Uterus (tissue), 4 donors: Measurements from ENCODE around the gene DNAAF1. TPM values are rescaled to one million over a fixed set of nuclear protein-coding genes. Genes with fewer than 3 reads are reported as not detected.

Experiments used
- DNase-seq, 2 donors: peaks; one replicate each; pipeline ENCODE4 v3.0.0-alpha.2; 2019 to 2020
- H3K27ac ChIP-seq, 2 donors: fragments of 200-600 bp; sonication (generic); 1 replicate in 1 of 2; 2 replicates in 1 of 2; pipeline ENCODE4 v1.5.1; 2016 to 2018
- H3K27me3 ChIP-seq, 2 donors: fragments of 200-600 bp; sonication (generic); one replicate each; pipeline ENCODE4 v1.5.1; 2018 to 2019; ENCODE audit warnings: control low read depth in 1 of 2
- H3K36me3 ChIP-seq, 2 donors: fragments of 200-600 bp; sonication (generic); one replicate each; pipeline ENCODE4 v1.5.1; 2019; ENCODE audit warnings: control low read depth in 1 of 2
- H3K4me1 ChIP-seq, 2 donors: fragments of 200-600 bp; sonication (generic); one replicate each; pipeline ENCODE4 v1.5.1; 2018 to 2019; ENCODE audit warnings: control low read depth in 1 of 2
- H3K4me3 ChIP-seq, 2 donors: fragments of 200-600 bp; sonication (generic); 1 replicate in 1 of 2; 2 replicates in 1 of 2; pipeline ENCODE4 v1.5.1; 2018 to 2019; ENCODE audit warnings: mild to moderate bottlenecking in 1 of 2
- H3K9me3 ChIP-seq, 2 donors: fragments of 200-600 bp; sonication (generic); one replicate each; pipeline ENCODE4 v1.5.1; 2019; ENCODE audit warnings: control low read depth in 1 of 2
- POLR2A ChIP-seq, 2 donors: fragments of 450-650 bp; IDR thresholded peaks; one replicate each; pipeline ENCODE4 v1.6.1; 2016; ENCODE audit warnings: antibody characterized with exemption in 2 of 2, mild to moderate bottlenecking in 1 of 2, moderate library complexity in 1 of 2
- intact Hi-C: fragments of 100-400 bp; cut with DNase I; formaldehyde crosslinking; loops from one replicate; pipeline ENCODE4 v1.15.1; 2023; ENCODE audit warnings: low total_unique reads
- total RNA-seq, 4 donors: library from RNA; depleted of rRNA in 3 of 4; stranded (reverse); fragments of >200 nt in 3 of 4; gene quantifications; one replicate each; pipeline versions ENCODE4 v1.1.0 to v1.2.4, GENCODE V29; 2014 to 2023
- TF ChIP-seq, protein P1 (sequence below), 4 experiments: fragments of 200-600 bp in 2 of 4; fragments of 450-650 bp in 2 of 4; sonication (generic) in 2 of 4; IDR thresholded peaks; one replicate each; pipeline ENCODE4 v1.5.1; 2016 to 2019; ENCODE audit warnings: antibody characterized with exemption in 4 of 4, mild to moderate bottlenecking in 2 of 4, moderate library complexity in 1 of 4
- donor health status: DM: yes; HTN: yes; CAD: no.

DNAAF1 gene
- total RNA-seq, 4 donors from 2014 or later = 0.77 to 8.2 (median 2.7) TPM

DNA sequence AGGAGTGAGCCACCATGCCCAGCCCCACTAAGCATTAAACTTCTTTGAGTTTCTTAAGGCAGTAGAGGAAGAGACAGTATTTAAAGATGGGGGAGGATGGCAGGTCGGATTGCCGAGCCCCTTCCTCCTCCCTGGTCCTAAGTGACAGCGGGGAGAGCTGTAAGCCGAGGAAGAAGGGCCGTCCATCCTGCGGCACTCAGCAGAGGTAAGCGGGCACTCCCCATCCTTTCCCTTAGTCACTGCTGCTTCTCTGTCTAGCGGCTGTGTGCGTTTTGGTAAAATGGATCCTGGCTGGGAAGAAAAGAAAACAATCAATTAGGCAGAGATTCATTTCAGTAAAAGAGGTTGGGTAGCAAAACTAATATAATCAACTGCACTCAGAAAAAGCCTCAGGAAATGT lies 13.9 kb downstream of the DNAAF1 start:
- Histone ChIP-seq H3K27me3 (no peaks in the 10 kb centered on the region), H3K27ac (no peak overlapping the region), H3K4me3 (no peak overlapping the region), H3K4me1 (no peaks in the 10 kb centered on the region), H3K36me3 (no peaks in the 10 kb centered on the region), H3K9me3 (no peaks in the 10 kb centered on the region)
- DNase-seq = no peak
- TF ChIP-seq, protein P1, sequence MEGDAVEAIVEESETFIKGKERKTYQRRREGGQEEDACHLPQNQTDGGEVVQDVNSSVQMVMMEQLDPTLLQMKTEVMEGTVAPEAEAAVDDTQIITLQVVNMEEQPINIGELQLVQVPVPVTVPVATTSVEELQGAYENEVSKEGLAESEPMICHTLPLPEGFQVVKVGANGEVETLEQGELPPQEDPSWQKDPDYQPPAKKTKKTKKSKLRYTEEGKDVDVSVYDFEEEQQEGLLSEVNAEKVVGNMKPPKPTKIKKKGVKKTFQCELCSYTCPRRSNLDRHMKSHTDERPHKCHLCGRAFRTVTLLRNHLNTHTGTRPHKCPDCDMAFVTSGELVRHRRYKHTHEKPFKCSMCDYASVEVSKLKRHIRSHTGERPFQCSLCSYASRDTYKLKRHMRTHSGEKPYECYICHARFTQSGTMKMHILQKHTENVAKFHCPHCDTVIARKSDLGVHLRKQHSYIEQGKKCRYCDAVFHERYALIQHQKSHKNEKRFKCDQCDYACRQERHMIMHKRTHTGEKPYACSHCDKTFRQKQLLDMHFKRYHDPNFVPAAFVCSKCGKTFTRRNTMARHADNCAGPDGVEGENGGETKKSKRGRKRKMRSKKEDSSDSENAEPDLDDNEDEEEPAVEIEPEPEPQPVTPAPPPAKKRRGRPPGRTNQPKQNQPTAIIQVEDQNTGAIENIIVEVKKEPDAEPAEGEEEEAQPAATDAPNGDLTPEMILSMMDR (IDR thresholded peaks at IDR 0.05) = no peak
- TF ChIP-seq POLR2A (IDR thresholded peaks at IDR 0.05) = no peak
- intact Hi-C loops = no loop called here

DNA sequence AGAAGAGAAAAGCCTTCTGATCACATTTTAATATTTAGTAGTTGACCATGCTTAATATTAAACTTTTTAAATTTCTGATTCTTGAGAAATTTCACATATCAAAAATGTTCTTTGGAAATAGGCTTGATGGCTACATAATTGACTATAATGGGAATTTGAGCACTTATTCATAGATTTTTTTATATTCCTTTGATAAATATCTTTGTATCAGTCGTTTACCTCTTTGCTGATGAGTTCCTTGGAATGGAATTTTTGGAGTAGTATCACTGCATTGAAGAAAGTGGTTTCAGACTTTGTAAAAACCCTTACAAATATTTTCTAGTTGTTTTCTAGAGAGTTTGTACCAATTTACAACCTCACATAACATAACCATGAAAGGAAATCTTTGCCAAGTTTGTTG lies 14.7 kb downstream of the DNAAF1 start:
- Histone ChIP-seq H3K4me1 (no peaks in the 10 kb centered on the region), H3K36me3 (no peaks in the 10 kb centered on the region), H3K27ac (no peak overlapping the region), H3K27me3 (no peaks in the 10 kb centered on the region), H3K9me3 (no peaks in the 10 kb centered on the region), H3K4me3 (no peak overlapping the region)
- TF ChIP-seq POLR2A (IDR thresholded peaks at IDR 0.05) = no peak
- TF ChIP-seq, protein P1 (IDR thresholded peaks at IDR 0.05) = no peak
- intact Hi-C loops = no loop called here
- DNase-seq = no peak

DNA sequence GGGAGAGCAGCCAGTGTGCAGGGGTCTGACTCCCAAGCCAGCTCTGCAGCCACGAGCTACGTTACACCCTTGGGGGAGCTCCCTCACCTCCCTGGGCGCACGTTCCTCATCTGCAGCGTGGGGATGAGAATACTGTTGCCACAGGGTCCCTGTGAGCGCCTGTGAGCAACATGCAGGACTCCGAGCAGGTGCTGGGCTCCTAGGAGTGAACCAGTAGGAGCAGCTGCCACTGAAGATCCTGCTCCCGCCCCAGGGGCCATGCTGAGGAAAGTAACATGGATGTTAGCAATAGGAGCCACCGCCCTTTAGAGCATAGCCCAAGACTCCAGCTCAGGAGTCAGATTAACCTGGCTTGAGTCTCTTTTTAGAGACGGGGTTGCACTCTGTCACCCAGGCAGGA lies 15.9 kb downstream of the DNAAF1 start:
- Histone ChIP-seq H3K4me3 (no peak overlapping the region), H3K9me3 (no peaks in the 10 kb centered on the region), H3K27me3 (no peaks in the 10 kb centered on the region), H3K27ac (no peak overlapping the region), H3K36me3 (no peaks in the 10 kb centered on the region), H3K4me1 (no peaks in the 10 kb centered on the region)
- TF ChIP-seq, protein P1 (IDR thresholded peaks at IDR 0.05) = no peak
- no peak for TF ChIP-seq POLR2A (IDR thresholded peaks at IDR 0.05)
- intact Hi-C loops = no loop called here
- no peak for DNase-seq

DNA sequence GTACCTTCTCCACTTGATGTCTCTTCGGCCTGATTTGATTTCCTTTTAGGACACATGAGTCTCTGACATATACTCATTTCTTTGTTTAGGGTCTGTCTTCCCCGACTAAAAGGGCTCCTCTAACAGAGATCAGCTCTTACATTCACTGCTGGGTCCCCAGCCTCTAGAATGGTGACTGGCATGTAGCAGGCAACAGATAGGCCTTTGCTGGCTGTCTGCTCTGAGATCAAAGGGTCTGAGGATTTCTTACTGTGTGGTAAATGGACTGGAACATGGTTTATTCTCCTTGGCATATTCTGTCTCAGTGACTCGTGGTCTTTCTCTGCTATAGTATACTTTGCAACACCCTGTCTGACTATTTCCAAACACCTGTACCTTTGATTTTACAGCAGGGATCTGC lies 16.7 kb downstream of the DNAAF1 start:
- TF ChIP-seq, protein P1 (IDR thresholded peaks at IDR 0.05) = no peak
- no peak for TF ChIP-seq POLR2A (IDR thresholded peaks at IDR 0.05)
- no peak overlapping the region for H3K27ac ChIP-seq
- H3K9me3 ChIP-seq = no peaks in the 10 kb centered on the region
- H3K27me3 ChIP-seq = no peaks in the 10 kb centered on the region
- intact Hi-C loops = no loop called here
- H3K4me3 ChIP-seq = no peak overlapping the region
- no peaks in the 10 kb centered on the region for H3K36me3 ChIP-seq
- H3K4me1 ChIP-seq = no peaks in the 10 kb centered on the region
- no peak for DNase-seq

DNA sequence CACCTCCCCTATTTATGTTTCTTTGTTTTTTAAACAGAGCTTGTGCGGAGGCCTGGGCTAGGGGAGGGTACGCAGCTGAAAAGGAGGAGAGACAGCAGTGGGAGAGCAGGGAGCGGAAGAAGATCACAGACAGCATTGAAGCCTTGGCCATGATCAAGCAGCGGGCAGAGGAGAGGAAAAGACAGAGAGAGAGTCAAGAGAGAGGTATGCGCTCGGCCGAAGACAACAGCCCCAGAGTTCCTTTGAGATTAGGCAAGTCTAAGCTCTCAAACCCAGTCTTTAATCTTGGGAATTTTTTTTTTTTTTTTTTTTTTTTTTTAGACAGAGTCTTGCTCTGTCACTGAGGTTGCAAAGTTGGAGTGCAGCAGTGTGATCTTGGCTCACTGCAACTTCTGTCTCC lies 20.6 kb downstream of the DNAAF1 start:
- Histone ChIP-seq H3K4me1 (no peaks in the 10 kb centered on the region), H3K9me3 (no peaks in the 10 kb centered on the region), H3K27ac (no peak overlapping the region), H3K27me3 (no peaks in the 10 kb centered on the region), H3K36me3 (no peaks in the 10 kb centered on the region), H3K4me3 (no peak overlapping the region)
- TF ChIP-seq, protein P1 (IDR thresholded peaks at IDR 0.05) = no peak
- TF ChIP-seq POLR2A (IDR thresholded peaks at IDR 0.05) = no peak
- intact Hi-C loops = no loop called here
- DNase-seq = no peak
